NCI-H1694 (cell line): ENCODE measurements around the gene BBS9.
"Not testable (repeated sequence)": the region's sequence is repeated elsewhere in the genome, so short reads cannot be mapped to it uniquely, and the experiment has no call there.

Experiments used
- DNase-seq: peaks from one replicate; lab custom pipeline; 2025; lab: John Stamatoyannopoulos, UW

BBS9 gene

GRCh38 chr7:33128990-33129805 is at the start of gene BBS9:
Gene BBS9, plus strand, starts transcription at chr7:33129564. Its CDS starts 16,689 bp downstream, at chr7:33146253.
- peak; percentile 91 for DNase-seq

GRCh38 chr7:33079763-33080690 is 49.3 kb upstream of the BBS9 start:
- DNase-seq: no peak

GRCh38 chr7:33087356-33087755 is 42.0 kb upstream of the BBS9 start:
- DNase-seq: no peak

GRCh38 chr7:33087858-33088257 is 41.5 kb upstream of the BBS9 start:
- no peak for DNase-seq

GRCh38 chr7:33089142-33089541 is 40.2 kb upstream of the BBS9 start:
- no peak for DNase-seq

GRCh38 chr7:33091111-33091531 is 38.2 kb upstream of the BBS9 start:
- DNase-seq: no peak

GRCh38 chr7:33091641-33092191 is 37.6 kb upstream of the BBS9 start:
- no peak for DNase-seq

GRCh38 chr7:33093266-33093665 is 36.1 kb upstream of the BBS9 start:
- no peak for DNase-seq

- not testable (repeated sequence) for DNase-seq
Observed at GRCh38 chr7:33094745-33095275, 34.6 kb upstream of the BBS9 start.

- DNase-seq: no peak
Observed at GRCh38 chr7:33099154-33099940, 30.0 kb upstream of the BBS9 start.

GRCh38 chr7:33100770-33101169 is 28.6 kb upstream of the BBS9 start:
- DNase-seq: no peak

GRCh38 chr7:33101906-33102305 is 27.5 kb upstream of the BBS9 start:
- DNase-seq: no peak

GRCh38 chr7:33107136-33108066 is 22.0 kb upstream of the BBS9 start:
- DNase-seq: peak; percentile 33

- peak; percentile 20 for DNase-seq
Observed at GRCh38 chr7:33108554-33109004, 20.8 kb upstream of the BBS9 start.

GRCh38 chr7:33109005-33109757 is 20.2 kb upstream of the BBS9 start, which contains the start of gene RP9:
Gene RP9, minus strand, starts transcription at chr7:33109404. Its CDS starts 32 bp downstream, at chr7:33109372.
- peak; percentile 51 for DNase-seq

GRCh38 chr7:33109758-33110238 is 19.6 kb upstream of the BBS9 start:
- DNase-seq: peak; percentile 16

- no peak for DNase-seq
Observed at GRCh38 chr7:33111614-33112013, 17.8 kb upstream of the BBS9 start.

- no peak for DNase-seq
Observed at GRCh38 chr7:33114976-33115375, 14.4 kb upstream of the BBS9 start.

- no peak for DNase-seq
Observed at GRCh38 chr7:33118383-33118782, 11.0 kb upstream of the BBS9 start.
